GDM1 (cell line): ENCODE results near the gene PIGC.
"Not testable (repeated sequence)": the region's sequence is repeated elsewhere in the genome, so short reads cannot be mapped to it uniquely, and the experiment has no call there.

ENCODE experiments used
- DNase-seq: peaks from one replicate; lab custom pipeline; 2025; lab: John Stamatoyannopoulos, UW

Gene PIGC

GRCh38 chr1:172466795-172467407 lies 23.0 kb upstream of the PIGC start:
- DNase-seq = no peak

- DNase-seq = no peak
Measured at GRCh38 chr1:172465617-172466016, 21.7 kb upstream of the PIGC start.

- DNase-seq = no peak
Measured at GRCh38 chr1:172460887-172461315, 17.0 kb upstream of the PIGC start.

- DNase-seq = no peak
Measured at GRCh38 chr1:172460177-172460576, 16.3 kb upstream of the PIGC start.

DNA sequence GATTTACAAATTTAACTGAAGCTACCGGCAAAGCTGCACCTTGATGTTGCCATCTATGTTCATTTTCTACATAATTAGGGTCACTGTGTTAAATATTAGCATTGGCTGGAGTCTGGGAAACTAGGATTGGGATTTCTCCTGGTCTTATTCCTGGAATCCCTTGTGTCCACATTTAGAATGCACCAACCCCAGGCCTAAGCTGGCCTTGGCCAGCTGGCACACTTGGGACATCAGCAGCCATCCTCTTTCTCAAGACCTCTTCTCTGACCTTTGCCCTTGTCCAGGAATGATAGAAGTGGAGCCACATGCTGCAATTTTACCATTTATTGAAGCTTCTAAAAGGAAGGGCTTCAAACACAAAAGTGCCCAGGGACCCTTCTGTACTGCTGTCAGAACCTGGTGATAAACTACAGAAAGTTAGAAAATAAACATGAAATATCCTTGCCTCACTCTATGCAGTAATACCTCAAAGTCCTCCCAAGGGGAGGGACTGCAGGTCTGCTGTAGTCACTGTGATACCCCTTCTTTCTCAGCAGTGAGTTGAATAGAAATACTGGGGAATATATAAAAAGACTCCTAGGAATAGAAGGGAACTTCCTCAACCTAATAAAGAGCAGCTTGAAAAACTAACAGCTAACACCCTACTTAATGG lies 13.7 kb upstream of the PIGC start:
- no peak for DNase-seq

DNA sequence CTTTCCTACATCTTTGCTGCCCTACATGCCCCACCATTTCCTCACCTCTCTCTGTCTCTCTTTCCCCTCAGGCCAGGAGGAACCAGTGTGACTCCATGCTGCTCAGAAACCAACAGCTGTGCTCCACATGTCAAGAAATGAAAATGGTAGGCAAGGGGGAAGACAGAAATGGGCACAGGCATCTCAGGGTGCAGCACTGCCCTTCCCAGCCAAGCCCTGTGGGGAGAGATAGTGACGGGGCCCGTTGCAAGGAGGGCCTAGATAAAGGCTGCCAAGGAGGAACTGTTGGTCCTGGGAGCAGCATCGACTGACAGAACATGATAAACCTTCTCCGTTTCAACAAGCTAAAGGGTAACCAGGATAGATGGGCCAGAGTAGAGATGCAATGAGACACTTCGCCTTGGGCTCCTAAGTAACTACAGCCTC lies 12.5 kb upstream of the PIGC start:
- no peak for DNase-seq

- DNase-seq = no peak
Measured at GRCh38 chr1:172455451-172455850, 11.6 kb upstream of the PIGC start.

DNA sequence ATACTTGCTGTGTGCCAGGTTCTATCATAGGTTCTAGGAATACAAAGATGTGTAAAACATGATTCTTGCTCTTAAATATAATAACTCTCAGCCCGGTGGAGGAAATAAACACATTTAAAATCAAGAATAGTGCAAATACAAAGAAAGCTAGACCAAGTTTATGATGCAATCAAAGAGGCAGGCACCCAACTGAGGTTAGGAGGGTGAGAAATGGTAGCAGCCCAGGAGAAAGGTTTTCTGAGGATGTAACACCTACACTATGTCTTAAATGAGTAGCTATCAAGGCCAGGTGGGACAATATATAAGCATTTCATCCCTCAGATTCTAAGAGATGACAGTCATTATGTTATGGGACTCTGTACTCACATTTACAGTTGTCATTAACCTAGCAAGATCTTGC lies 9.7 kb upstream of the PIGC start:
- no peak for DNase-seq

GRCh38 chr1:172453153-172453545 lies 9.3 kb upstream of the PIGC start:
- DNase-seq = no peak

DNA sequence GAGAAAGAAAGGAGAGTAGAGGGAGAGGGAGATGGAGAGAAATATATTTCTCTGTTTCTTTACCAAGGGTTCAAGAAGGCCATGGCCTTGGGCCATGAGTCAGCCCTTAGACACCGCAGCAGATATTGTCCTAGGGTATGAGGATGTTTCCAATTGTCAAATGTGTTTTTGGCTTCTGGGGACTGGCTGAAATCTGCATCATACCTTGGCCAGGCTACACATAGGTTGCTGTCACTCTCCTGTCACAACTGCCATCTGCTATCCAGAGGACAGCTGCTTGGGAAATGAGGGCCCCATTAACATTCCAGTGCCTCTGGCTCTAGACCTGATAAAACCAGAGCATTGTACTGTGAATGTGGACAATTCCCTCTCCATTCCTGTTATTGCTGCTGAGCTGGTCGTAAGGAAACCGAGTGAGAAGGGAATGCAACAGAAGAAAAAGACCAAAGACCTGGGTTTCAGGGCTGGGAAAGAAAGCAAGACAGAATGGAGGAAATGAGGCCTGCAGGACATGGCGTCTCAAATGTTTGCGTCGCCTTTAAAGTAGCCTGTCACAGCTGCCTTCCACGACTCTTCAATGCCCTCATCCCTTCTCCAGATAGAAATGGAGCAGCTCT lies 8.8 kb upstream of the PIGC start:
- DNase-seq = no peak

GRCh38 chr1:172451002-172451443 lies 7.2 kb upstream of the PIGC start:
- no peak for DNase-seq

DNA sequence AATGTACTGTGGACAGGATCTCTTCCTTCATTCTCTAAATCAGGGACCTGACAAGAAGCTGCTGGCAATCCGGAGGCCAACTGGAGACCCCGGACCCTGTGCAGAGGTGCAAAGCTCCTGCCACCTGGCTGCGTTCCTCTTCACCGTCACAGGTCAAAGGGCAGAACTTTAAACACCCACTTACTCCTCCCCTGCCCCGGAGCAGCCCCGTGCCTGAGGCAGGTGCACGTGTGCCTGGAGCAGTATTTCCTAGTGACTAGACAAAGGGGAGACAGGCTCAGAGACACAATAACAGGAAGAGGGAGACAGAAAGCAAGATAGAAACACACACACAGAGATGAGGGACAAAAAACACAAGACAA lies 6.6 kb upstream of the PIGC start:
- no peak for DNase-seq

DNA sequence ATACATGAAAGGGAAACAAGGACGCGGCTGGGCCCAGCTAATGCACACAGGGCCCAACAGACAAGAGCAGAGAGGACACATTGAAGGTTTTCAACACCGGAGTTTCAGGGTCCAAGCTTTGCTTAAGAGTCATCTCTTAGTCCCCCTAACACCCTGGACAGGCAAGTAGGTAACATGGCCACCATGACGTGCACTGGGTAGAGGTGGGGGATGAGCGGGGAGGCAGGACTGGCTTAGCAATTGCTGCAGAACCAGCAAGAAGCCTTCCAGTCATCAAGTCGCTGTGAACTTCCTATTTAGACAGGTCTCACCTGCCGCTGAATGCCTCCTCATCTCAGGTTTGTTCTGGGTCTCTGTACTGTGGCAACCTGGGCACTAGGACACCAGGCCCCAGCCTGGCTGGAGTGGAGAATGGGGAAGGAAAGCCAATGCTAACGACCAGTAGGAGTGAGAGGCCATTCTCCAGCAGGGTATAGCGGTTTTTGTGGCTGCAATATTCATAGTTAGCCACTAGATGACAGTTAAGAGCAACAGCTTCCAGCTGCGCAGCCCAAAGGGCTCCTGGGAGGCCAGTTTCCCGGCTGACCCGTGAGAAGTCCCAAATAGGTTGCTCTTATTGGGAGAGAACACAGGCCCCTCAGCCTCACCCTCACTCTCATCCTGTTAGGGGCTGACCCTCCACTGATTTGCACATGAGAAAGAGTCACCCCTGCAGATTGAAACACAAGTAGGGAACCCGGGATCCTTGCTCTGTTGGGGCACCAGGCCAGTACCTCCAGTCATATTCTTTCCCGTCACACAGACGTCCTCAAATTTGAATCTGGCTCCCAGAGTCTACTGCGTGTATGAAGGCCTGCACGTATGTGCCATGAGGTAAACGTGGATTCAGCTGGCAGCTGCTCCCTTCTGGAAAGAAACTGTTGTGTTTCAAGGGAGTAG lies 6.0 kb upstream of the PIGC start:
- DNase-seq = peak; percentile 71

- no peak for DNase-seq
Measured at GRCh38 chr1:172448995-172449584, 5.2 kb upstream of the PIGC start.

- DNase-seq = no peak
Measured at GRCh38 chr1:172447641-172448040, 3.8 kb upstream of the PIGC start.

- DNase-seq = no peak
Measured at GRCh38 chr1:172446547-172446946, 2.7 kb upstream of the PIGC start.

DNA sequence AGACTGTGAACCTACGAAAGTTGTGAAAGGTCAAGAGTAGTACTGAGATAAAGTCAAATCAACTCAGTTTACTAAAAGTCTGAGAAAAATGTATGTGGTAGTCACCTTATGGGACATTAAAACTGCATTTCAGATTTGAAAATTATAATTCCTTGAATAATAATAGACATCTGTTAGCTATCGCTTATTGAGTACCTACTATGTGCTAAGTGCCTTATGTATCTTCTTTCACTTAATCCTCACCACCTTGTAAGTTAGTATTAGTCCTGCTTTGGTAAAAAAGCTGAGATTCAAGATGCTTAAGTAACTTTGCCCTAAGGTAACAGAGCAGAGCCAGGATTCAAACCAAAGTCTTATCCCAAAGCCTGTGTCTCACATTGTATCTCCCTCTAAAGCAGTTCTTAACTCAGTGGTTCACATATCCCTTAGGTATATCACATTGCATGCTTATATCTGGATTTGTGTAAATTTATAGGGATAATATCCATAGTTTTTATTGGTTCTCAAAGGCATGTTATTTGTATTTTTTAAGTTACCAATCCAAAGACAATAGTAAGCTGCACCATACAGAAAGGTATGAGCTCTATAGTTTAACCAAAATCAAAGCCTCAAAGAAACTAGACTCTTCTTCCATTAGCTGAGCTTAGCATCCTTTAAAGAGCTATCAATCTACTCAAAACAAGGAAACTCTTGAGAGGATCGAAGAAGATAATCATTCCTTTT lies 865 bp downstream of the PIGC start:
- DNase-seq = no peak

DNA sequence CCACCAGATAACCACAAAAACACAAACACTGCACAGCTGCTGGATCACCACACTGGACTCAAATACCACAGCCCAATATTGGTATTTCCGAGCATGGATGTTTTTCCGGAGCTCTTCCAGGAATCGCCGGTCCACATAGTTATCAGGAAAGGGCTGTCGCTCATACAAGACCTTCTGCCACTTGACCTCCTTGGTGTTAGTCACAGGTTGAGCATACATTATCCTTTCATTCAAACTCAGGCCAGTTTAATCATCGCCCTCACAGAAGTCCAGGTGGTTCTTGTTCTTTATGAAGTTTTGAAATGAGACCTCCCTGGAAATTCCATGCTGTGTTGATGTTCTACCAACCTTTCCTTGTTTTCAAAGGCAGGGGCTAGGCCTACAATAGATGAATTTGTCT lies 1.5 kb downstream of the PIGC start:
- DNase-seq = no peak

DNA sequence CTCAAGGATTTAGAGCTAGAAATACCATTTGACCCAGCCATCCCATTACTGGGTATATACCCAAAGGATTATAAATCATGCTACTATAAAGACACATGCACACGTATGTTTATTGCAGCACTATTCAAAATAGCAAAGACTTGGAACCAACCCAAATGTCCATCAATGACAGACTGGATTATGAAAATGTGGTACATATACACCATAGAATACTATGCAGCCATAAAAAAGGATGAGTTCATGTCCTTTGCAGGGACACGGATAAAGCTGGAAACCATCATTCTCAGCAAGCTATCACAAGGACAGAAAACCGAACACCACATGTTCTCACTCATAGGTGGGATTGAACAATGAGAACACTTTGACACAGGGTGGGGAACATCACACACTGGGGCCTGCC lies 6.7 kb downstream of the PIGC start:
- not testable (repeated sequence) for DNase-seq

DNA sequence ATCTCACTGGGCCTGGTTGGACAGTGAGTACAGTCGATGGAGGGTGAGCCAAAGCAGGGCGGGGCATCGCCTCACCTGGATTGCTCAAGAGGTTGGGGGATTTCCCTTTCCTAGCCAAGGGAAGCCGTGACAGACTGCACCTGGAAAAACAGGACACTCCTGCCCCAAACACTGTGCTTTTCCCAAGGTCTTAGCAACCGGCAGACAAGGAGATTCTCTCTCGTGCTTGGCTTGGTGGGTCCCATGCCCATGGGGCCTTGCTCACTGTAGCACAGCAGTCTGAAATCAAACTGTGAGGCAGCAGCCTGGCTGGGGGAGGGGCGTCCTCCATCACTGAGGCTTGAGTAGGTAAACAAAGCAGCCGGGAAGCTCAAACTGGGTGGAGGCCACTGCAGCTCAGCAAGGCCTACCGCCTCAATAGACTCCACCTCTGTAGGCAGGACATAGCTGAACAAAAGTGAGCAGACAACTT lies 12.1 kb downstream of the PIGC start:
- DNase-seq = no peak

- no peak for DNase-seq
Measured at GRCh38 chr1:172431204-172431603, 12.7 kb downstream of the PIGC start.
